Skeletal muscle tissue (tissue), 4 donors: ENCODE measurements around the gene PSD. TPM values are rescaled to one million over a fixed set of nuclear protein-coding genes. Genes with fewer than 3 reads are reported as not detected.

ENCODE experiments used
- H3K27ac ChIP-seq: one replicate; pipeline ENCODE4 v1.7.0; 2013; ENCODE audit warnings: mild to moderate bottlenecking, low read depth, low read length, inconsistent platforms
- H3K27me3 ChIP-seq, 3 donors: one replicate each; pipeline ENCODE4 v1.7.0; 2013; ENCODE audit warnings: low read length in 3 of 3; ENCODE audit not compliant: control insufficient read depth in 3 of 3, insufficient read depth in 3 of 3
- H3K36me3 ChIP-seq, 3 donors: one replicate each; pipeline ENCODE4 v1.7.0; 2013; ENCODE audit warnings: low read length in 3 of 3; ENCODE audit not compliant: control insufficient read depth in 3 of 3, insufficient read depth in 3 of 3
- H3K4me1 ChIP-seq, 3 donors: one replicate each; pipeline ENCODE4 v1.7.0; 2013; ENCODE audit warnings: low read length in 3 of 3, mild to moderate bottlenecking in 3 of 3; ENCODE audit not compliant: control insufficient read depth in 3 of 3, insufficient read depth in 3 of 3
- H3K4me3 ChIP-seq, 3 donors: one replicate each; pipeline ENCODE4 v1.7.0; 2013; ENCODE audit warnings: low read length in 3 of 3
- H3K9ac ChIP-seq, 3 donors: one replicate each; pipeline ENCODE4 v1.7.0; 2013; ENCODE audit warnings: low read length in 3 of 3, mild to moderate bottlenecking in 3 of 3, moderate library complexity in 2 of 3, low read depth in 1 of 3
- H3K9me3 ChIP-seq, 3 donors: one replicate each; pipeline ENCODE4 v1.7.0; 2013; ENCODE audit warnings: low read length in 3 of 3; ENCODE audit not compliant: control insufficient read depth in 3 of 3
- total RNA-seq: library from RNA; depleted of rRNA; stranded (reverse); fragments of >200 nt; gene quantifications from one replicate; pipeline ENCODE4 v1.2.3, GENCODE V29; 2014
- donor health status: Osteomylitis.

Gene PSD
- total RNA-seq, 1 donor from 2014 or later, result 3.7 TPM

DNA sequence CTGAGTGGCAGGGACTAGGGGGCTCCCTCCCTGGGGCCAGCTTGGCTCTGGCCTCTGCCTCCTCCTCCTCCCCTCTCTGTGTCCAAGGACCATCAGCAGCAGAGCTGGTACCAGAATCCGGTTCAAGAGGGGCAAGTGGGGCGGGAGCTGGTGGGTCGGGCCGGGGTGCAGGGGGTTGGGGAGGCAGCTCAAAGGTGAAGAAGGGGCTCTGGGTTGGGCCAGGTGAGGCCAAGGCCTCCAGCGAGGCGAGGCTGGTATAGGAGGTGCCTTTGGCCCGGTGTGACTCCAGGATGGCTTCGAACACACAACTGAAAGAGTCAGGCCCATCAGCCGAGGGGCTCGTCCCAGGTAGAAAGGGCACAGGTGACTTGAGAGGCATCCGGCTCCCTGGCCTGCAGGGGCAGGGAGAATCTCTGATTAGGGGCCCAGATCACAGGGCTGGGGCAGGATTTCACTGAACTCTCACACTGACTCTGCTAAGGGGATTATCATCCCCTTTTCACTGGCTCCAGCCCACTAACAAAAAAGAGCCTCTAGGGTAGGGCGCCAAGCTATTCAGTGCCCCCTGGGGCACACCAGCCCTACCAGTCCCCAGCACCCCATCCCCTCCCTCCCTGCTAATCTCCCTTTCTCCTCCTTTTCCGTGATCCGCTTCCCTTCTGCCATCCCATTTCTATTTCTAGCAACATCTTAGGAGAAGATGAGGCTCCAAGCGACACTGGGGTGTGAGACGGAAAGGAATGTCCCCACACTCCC is 4.6 kb downstream of the PSD start:
- H3K9ac ChIP-seq, result no peak overlapping the region
- no peaks in the 10 kb centered on the region for H3K9me3 ChIP-seq
- H3K27ac ChIP-seq, result no peak overlapping the region
- H3K27me3 ChIP-seq, result peaks cover 71 to 84% (median 71%) of the 10 kb centered on the region in 3 donors
- H3K4me1 ChIP-seq, result peaks cover 3 to 9% (median 7%) of the 10 kb centered on the region in 3 donors
- no peak overlapping the region for H3K4me3 ChIP-seq
- H3K36me3 ChIP-seq, result no peaks in the 10 kb centered on the region

DNA sequence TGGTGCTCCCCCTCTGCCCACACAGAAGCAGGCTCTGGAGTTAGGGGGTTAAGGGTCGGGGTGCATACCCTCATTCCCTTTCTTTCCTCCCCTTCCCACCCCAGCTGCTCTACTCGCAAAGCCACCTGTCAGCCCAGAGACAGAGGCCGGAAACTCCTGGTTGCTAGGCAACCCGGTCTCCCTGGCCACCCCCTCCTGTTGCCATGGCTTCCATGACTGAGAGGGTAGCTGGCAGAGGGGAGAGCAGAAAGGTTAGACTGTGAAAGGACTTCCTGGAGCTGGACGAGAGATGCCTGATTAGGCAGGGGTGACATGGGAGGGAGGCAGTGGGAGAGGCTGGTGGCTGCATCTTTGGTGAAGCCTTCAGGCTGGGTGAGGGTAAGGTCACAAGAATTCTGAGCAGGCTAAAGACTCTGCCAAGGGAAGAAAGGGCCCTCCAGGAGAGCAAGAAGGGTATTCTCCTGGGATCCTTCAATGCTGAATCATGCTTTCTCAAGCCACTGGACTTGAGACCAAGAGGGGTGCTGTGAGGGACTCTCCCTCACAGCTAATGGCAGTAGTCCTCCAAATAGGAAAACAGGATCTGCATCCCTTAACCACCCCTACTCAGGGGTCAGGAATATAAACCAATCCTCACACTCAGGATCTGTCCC is 5.4 kb downstream of the PSD start:
- Histone ChIP-seq H3K36me3 (no peaks in the 10 kb centered on the region), H3K4me1 (peaks cover 2 to 12% (median 6%) of the 10 kb centered on the region in 3 donors), H3K27ac (no peak overlapping the region), H3K4me3 (no peak overlapping the region), H3K27me3 (peaks cover 71 to 86% (median 75%) of the 10 kb centered on the region in 3 donors), H3K9me3 (no peaks in the 10 kb centered on the region), H3K9ac (no peak overlapping the region)

DNA sequence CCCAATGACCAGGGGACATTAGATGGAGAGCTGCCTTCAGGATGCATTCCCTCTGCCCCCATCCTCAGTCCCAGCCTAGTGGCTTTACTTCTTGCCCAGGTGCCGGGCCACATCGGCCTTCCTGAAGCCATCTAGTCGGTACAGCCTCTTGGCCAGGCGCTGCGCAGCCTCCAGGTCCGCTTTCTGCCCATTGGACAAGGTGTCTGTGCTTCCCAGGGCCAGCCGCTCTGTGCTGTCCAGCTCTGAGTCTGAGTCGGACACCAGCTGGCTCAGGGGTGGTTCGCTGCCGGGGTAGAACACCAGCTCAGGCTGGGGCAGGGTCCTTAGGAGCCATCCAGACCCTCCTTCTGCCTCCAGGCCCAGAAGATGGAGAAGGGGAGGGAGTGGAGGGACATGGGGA is 6.3 kb downstream of the PSD start:
- Histone ChIP-seq H3K9me3 (no peaks in the 10 kb centered on the region), H3K27ac (no peak overlapping the region), H3K9ac (no peak overlapping the region), H3K36me3 (no peaks in the 10 kb centered on the region), H3K4me1 (peaks cover 2 to 12% (median 6%) of the 10 kb centered on the region in 3 donors), H3K4me3 (no peak overlapping the region), H3K27me3 (peaks cover 76 to 89% (median 79%) of the 10 kb centered on the region in 3 donors)

DNA sequence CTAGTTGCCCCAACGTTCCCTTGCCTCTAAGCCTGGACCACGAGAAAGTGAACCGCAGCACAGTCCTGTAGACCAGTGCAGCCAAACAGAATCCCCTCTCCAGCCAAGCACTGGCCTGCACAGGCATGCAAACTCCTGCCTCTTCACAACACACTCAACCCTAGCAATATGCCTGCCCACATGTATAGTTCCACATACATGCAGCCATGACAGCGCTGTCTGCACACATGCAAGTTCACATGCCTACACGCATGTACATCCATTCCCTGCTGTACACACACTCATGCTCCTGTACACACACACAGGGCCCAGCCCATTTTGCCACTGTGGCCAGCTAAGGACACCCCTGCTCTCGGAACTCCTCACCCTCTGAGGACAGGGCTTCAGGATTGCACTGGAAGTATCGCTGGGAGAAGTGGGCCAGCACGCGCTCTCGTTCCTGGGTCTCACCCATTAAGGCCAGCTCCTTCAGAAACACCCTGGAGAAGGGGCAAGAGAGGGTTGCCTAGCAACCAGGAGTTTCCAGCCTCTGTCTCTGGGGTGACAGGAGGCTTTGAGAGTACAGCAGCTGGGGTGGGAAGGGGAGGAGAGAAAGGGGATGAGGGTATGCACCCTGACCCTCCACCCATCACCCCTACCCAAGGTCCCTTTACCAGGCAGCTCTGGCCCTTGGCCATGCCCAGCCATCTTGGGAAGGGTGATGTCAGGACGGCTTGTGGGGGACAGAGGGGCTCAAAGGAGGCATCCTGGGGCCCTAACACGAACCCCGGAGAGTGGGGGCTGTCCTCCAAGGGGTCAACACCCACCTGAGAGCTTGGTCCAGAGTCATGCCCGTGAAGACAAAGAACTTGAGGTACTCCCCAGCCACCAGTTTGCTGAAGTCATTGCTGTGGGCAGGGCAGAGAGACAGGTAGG is 7.0 kb downstream of the PSD start:
- H3K27me3 ChIP-seq, result peaks cover 72 to 87% (median 79%) of the 10 kb centered on the region in 3 donors
- no peaks in the 10 kb centered on the region for H3K9me3 ChIP-seq
- peaks cover 2 to 12% (median 6%) of the 10 kb centered on the region in 3 donors for H3K4me1 ChIP-seq
- H3K9ac ChIP-seq, result no peak overlapping the region
- no peak overlapping the region for H3K27ac ChIP-seq
- no peak overlapping the region for H3K4me3 ChIP-seq
- no peaks in the 10 kb centered on the region for H3K36me3 ChIP-seq

DNA sequence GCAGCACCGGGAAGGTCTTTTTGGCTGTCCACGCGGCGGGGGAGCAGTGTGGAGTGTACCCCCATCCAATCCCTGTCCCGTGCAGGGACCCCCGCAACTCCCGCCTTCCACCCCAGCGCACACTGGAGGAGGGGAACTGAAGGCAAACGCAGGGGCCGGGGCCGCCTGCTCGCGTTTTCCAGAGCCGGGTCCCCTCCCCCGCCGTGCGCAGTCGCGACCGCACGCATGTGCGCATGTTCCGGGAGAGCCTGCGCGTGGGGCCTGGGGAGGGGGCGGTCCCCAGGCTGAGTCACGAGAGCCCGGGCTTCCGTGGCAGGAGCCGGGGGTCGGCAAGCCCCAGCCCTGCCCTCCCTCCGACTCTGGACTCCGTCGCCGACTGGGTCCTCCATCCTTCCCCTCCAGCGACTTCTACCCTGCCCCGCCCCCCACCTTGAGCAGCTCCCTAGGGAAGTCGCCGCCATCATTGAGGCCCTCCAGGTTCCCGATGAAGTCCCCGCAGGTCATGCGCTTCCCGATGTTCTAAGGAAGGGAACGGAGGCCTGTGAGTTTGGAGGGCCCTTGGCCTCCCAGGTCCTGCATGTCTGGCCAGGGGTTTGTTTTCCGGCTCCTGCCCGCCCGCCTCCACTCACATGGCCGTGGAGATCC is 8.0 kb downstream of the PSD start:
- H3K36me3 ChIP-seq, result no peaks in the 10 kb centered on the region
- H3K9me3 ChIP-seq, result no peaks in the 10 kb centered on the region
- H3K9ac ChIP-seq, result no peak overlapping the region
- peaks cover 68 to 77% (median 70%) of the 10 kb centered on the region in 3 donors for H3K27me3 ChIP-seq
- no peak overlapping the region for H3K27ac ChIP-seq
- H3K4me1 ChIP-seq, result peaks cover 2 to 12% (median 6%) of the 10 kb centered on the region in 3 donors
- H3K4me3 ChIP-seq, result peak overlapping the region in 1 of 3 donors; percentile 2

DNA sequence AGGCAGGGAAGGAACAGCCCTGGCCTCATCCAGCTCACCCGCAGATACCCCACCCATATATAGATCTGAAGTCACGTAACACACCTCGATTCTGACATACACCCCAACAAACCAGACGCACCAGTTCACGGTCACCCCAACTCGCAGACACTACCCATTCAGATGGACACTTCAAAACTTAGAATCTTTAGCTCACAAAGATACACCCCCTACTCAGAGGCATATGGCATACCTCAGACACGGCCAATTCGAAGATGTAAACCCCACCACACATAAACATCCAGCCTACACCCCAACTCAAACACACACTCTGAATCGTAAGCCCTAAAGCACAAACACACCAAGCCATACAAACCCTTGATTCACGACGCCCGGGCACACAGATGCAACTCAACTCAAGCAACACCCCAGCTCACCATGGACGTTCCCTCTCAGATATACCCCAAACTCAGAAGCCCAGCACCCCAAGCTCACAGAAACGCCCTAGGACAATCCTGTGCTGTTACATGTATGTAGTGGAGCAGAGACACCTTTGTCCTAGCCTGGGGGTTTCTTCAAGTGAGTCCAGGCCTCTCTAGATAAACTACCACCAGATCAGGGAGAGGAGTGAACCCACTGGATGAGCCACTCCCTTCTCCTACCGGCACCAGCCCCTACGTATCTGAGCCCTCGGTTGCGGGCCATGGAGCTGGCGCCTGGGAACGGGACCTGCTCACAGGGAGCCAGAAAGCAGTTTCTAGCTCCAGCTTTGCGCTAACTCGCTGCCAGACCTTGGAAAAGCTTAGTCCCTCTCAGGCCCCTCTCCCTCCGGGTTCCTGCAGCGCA is 8.8 kb downstream of the PSD start:
- no peaks in the 10 kb centered on the region for H3K36me3 ChIP-seq
- H3K9me3 ChIP-seq, result no peaks in the 10 kb centered on the region
- H3K4me1 ChIP-seq, result peaks cover 2 to 12% (median 6%) of the 10 kb centered on the region in 3 donors
- peak overlapping the region in 1 of 3 donors; percentile 2 for H3K4me3 ChIP-seq
- H3K27ac ChIP-seq, result no peak overlapping the region
- no peak overlapping the region for H3K9ac ChIP-seq
- H3K27me3 ChIP-seq, result peaks cover 65 to 69% (median 67%) of the 10 kb centered on the region in 3 donors

DNA sequence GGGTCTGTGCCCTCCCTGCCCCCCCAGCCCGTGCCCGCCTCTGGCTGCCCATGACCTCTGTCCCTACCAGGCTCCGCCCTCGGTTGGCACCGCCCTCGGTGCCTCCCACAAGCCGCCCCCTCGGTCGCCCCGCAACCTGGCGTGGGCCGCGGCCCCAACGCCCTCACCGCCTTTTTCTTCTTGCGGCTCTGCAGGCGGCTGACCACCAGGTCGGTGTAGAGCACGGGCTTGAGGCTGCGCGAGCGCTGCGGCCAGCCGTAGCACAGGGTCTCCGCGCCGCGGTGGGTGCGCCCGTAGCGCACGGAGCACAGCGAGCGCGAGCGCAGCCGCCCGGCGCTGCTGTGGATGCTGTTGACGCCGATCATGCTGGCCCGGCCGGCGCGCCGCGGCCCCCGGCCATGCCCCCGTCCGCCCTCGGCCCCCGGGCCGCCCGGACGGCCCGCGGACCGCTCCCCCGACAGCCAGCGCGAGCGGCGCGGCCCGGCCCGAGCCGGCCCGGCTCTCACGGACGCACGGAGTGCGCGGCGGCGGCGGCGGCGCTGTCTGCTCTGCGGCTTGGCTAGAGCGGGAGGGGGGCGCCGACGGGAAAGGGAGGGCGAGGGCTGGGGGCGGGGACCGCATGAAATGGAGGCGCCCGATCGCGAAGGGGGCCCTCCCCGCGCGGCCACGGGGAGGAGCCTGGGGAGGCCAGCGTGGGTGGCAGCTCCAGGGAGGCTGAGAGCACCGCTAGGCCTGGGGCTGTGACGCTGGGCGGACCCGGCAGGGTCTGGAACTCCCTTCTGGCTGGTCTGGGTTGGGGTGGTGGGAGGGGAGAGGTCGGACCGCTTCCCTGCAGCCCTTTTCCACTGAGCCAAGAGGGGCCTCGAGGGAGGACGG is 9.6 kb downstream of the PSD start:
- Histone ChIP-seq H3K4me1 (peaks cover 2 to 12% (median 6%) of the 10 kb centered on the region in 3 donors), H3K9ac (peak overlapping the region in 1 of 3 donors; percentile 25), H3K4me3 (no peak overlapping the region), H3K27ac (no peak overlapping the region), H3K27me3 (peaks cover 59 to 62% (median 60%) of the 10 kb centered on the region in 3 donors), H3K36me3 (no peaks in the 10 kb centered on the region), H3K9me3 (no peaks in the 10 kb centered on the region)

DNA sequence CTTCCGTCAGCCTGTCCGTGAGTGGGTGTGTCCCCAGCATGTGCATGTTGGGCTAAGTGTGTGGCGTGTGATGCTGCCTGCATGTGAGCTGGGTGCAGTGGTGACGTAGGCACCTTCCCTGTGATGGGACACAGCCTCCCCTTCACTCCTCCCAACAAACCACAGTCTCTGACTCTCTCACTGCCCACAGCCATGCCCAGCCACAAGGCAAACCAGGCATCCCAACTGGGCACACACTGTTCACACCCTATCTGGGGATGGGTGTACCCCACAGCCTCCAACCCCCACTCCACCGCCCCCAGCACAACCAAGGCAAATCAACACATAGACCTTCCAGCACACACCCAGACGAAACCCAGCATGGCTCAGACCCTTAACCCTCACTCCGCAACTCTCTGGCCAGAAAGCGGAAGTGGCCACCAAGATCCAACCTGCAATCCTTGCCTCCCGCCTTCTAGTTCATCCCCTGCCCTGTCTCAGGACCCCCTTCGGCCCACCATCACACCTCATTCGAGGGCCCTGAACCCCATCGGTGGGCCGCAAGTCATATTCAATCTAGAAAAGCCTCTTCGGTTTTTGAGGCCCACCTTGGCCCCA is 10.4 kb downstream of the PSD start:
- H3K4me3 ChIP-seq, result no peak overlapping the region
- H3K9me3 ChIP-seq, result no peaks in the 10 kb centered on the region
- H3K27ac ChIP-seq, result no peak overlapping the region
- H3K27me3 ChIP-seq, result peaks cover 56 to 58% (median 57%) of the 10 kb centered on the region in 3 donors
- no peak overlapping the region for H3K9ac ChIP-seq
- no peaks in the 10 kb centered on the region for H3K36me3 ChIP-seq
- H3K4me1 ChIP-seq, result peaks cover 2 to 12% (median 6%) of the 10 kb centered on the region in 3 donors
